ENCODE results near the gene OR1A1.
"Not testable (repeated sequence)": the region's sequence is repeated elsewhere in the genome, so short reads cannot be mapped to it uniquely, and the experiment has no call there.

OR1A1 gene, protein sequence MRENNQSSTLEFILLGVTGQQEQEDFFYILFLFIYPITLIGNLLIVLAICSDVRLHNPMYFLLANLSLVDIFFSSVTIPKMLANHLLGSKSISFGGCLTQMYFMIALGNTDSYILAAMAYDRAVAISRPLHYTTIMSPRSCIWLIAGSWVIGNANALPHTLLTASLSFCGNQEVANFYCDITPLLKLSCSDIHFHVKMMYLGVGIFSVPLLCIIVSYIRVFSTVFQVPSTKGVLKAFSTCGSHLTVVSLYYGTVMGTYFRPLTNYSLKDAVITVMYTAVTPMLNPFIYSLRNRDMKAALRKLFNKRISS

DNA sequence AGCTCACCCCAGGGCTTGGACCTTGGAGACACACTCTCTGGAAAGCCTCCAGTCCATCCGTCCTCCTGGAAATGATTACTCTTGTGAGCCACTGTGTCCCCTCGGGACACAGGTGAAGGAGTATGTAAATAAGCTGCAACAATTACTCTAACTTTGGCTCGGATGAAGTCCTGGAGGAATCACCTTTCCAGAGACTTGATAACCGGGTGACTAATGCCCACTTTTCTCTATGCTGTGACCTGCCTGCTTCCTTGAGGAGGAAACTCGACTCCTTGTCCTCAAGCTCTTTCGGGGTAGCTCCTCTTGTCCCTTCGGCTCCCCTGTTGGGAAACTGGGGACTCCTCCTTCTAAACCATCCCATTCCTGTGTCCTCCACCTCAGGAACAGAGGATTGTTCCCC, at the start of gene OR1A1:
TSS of gene OR1A1 (plus strand) at position 301 of the 400 bp plus-strand sequence. CDS start 7,954 bp downstream, outside the sequence.
- no peak for DNase-seq

DNA sequence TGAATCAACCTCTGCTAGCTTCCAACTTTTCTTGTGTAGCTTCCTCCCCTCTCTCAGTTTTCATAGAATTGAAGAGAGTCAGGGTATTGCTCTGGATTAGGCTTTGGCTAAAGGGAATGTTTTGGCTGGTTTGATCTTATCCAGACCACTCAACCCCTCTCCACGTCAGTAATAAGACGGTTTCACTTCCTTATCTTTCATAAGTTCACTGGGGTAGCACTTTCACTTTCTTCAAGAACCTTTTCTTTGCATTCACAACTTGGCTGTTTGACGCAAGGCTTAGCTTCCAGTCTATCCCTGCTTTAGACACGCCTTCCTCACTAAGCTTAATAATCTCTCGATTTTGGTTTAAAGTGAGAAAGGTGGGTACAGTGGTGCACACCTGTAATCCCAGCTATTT, 39.9 kb upstream of the OR1A1 start:
- no peak for DNase-seq

DNA sequence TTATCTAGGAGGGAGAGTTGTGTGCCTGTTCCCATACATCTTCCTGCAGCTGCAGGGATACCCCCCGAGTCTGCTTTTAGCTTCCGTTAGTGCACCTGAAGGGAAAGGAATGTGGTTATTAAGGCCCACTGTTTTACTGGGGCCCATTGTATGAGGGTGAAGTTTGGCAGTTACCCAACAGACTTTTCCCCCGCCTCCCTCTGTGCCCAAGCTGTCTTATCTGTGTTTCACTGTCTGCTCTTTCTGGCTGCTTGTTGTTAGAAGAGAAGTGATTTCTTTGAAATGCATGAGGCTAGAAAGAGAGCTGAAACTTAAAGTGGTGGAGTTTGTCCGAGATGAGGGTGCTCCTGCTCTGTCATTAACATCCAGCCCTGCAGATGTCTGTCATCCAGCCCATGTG, 17.5 kb upstream of the OR1A1 start:
- DNase-seq, result no peak

DNA sequence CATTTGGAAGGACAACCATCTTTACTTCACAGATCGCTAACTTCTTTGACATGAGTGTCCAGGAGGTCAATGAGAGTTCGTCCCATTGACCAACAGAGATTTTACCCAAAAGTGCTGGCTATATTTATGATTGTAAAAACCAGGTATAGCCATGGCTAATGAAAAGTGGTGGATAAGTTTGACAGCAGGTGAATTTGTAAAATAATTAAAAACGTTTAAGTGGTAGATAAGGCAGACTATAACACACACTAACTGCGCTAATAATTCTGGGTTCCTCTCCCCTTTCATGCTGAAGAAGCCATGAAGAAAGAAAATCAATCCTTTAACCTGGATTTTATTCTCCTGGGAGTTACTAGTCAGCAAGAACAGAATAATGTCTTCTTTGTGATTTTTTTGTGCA, 10.2 kb upstream of the OR1A1 start, which contains the start of gene OR1A2:
TSS of gene OR1A2 (plus strand) at position 301 of the 400 bp plus-strand sequence. CDS start at position 301, 0 bp downstream.
- DNase-seq, result no peak

DNA sequence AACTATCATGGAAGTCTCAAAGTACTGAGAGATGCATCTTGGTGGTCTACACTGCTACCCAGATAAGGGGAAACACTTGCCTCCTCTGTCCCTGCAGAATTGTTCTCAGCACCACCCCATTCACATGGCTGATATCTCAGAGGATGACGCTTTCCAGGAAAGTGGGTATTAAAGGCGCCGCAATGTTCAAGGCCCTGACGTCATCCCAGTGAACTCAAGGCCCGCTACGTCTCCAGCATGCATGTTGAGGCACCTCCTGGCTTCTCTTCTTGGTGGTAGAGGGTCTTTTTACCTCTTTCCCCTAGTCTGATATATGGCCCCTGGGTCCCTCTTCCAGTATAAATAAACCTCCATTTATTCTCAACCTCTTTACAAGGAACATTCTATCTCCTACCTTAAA, 1.0 kb downstream of the OR1A1 start:
- DNase-seq, result no peak

DNA sequence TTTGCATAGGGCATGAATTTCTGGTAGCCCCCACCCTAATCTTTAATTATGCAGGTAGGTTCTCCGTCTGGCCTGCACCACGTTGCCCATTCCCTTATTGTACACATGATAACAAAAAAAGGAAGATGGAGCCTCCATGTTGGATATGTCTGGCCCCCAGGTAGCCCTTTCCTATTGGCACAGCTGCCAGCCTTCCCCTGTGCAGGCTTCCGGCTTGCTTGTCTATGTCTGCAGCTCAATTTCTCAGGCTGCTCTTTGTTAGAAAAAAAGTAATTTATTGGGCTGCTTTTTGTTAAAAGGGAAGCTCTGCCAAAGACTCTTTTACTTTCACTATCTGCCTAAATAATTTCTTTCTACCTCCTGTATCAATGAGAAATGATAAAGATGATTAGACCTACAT, 5.5 kb downstream of the OR1A1 start:
- no peak for DNase-seq

DNA sequence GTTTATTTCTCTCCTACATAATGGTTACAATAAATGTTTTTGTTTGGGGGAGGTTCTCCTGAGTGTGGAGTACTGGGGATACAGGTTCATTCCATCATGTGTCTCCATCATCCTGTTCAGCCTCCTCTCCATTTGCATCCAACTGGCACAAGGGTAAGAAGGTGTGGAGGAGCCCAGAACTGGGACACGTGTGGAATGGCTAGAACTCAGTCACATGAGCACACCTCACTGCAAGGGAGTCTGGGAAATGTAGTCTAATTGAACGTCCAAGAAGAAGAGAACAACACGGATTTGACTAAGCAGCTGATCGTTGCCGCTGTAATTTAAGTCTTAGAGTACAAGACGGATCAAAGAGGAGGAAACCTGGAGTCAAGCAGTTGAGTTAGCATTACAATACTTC, 6.1 kb downstream of the OR1A1 start:
- no peak for DNase-seq

DNA sequence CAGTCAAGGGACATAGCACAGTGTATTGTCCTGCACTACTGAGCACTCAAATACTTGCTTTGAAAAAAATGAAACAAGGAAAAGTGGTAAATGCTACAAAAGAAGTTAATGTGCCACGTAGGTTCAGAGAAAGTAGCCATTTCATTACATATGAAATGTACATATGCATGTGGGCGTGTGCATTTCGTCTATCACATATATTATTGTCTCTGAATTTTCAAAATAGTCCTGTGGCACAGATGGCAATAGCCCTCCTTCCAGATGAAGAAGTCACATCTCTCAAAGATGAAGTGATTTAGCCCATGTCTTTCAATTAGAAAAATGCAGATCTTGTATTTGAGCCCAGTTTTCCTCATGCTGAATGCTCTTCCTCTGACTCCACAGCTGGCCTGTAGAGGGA, 12.5 kb downstream of the OR1A1 start:
- not testable (repeated sequence) for DNase-seq

DNA sequence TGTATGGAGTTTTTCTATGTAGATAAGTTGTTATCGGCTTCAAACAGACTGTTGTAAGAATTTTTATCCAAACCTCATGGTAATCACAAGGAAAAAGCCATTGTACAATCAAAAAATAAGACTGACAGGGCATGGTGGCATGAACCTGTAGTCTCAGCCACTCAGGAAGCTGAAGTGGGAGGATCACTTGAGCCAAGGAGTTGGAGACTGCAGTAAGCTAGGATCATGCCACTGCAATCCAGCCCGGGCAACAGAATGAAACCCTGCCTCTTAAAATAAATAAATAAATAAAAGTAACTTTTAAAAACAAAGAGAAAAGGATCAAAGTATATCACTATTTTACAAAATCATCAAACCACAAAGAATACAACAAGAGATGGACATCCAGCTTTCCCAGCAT, 14.4 kb downstream of the OR1A1 start:
- DNase-seq, result no peak

DNA sequence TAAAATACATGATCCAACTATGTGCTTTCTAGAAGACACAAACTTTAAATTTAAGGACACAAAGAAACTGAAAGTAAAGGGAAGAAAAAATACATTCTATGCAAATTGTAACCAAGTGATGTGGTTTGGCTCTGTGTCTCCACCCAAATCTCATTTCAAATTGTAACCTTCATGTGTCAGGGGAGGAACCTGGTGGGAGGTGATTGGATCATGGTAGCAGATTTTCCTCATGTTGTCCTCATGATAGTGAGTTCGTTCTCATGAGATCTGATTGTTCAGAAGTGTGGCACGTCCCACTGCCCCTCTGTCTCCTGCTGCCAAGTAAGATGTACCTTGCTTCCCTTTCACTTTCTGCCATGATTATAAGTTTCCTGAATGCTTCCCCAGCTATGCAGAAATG, 15.0 kb downstream of the OR1A1 start:
- no peak for DNase-seq

DNA sequence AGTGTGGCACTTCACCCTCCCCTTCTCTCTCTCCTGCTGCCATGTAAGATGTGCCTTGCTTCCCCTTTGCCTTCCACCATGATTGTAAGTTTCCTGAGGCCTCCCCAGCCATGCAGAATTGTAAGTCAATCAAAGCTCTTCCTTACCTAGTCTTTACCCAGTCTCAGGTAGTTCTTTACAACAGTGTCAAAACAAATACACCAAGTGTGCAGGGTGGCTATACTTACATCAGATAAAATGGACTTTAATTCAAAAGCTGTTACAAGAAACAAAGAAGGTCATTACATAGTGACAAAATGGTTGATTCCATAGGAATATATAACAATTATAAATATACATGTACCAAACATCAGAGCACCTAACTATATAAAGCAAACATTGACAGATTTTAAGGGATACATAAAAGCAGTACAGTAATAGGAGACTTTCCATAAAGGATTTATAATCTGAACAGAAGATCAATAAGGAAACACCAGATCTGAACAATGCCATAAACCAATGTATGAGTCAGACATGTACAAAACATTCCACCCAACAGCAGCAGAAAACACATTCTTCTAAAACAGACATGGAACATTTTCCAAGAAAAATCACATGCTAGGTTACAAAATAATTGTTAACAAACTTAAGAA, 17.4 kb downstream of the OR1A1 start:
- not testable (repeated sequence) for DNase-seq

DNA sequence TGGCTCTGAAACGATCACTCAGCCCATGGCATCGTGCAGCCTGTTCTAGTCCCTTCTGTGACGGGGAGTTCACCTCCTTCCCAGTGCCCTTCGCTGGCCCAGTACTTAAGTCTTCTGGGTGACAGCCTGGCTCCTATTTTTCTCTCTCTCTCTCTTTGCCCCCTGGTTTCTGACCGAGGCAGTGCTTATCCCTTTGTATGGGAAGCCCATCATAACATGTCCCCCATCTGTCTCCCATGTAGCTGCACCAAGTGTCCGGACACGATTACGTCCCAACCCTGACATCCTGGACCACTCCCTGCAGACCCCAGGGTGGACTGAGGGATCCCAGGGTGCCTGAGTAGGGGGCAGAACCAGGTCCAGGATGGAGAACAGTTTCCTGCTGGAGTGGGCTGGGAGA, 24.8 kb downstream of the OR1A1 start:
- DNase-seq, result not testable (repeated sequence)

DNA sequence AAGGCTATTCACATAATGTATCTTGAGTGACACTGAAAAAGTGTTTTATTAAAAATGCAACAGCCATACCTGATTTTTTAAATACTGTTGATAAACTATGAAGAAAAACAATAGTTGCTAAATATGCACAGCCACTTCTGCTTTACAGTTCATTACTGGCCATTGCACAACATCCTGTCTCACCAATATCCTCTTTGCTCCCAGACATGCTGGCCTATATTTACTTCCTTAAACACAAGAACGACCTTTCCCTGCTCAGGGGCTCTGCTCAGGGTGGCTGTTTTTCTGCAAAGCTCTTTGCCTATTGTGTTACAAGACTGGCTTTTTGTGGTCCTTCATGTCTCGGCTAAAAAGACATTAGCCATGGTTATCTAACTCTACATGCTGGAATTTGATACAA, 31.2 kb downstream of the OR1A1 start:
- not testable (repeated sequence) for DNase-seq

DNA sequence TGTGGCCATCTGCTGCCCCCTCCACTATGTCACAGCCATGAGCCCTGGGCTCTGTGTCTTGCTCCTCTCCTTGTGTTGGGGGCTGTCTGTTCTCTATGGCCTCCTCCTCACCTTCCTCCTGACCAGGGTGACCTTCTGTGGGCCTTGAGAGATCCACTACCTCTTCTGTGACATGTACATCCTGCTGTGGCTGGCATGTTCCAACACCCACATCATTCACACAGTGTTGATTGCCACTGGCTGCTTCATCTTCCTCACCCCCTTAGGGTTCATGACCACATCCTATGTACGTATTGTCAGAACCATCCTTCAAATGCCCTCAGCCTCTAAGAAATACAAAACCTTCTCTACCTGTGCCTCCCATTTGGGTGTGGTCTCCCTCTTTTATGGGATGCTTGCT, 33.6 kb downstream of the OR1A1 start:
- not testable (repeated sequence) for DNase-seq

DNA sequence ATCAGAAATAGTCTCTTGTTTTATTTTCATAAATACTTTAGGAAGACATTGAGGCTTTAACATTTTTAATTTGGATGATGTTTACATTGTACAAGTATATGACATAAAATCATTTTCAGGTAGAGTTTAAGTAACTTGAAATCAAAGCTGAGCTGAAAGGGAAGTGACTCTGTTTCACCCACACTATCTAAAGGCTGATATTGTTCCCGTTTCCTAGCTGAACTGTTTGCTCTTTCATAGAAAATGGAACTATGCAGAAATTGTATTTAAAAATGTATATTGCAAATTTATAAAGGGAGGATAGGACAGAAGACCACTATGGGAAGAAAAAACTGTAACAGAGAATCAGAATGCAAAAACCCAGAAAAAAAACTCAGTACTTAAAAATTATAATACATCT, 37.4 kb downstream of the OR1A1 start:
- DNase-seq, result not testable (repeated sequence)

DNA sequence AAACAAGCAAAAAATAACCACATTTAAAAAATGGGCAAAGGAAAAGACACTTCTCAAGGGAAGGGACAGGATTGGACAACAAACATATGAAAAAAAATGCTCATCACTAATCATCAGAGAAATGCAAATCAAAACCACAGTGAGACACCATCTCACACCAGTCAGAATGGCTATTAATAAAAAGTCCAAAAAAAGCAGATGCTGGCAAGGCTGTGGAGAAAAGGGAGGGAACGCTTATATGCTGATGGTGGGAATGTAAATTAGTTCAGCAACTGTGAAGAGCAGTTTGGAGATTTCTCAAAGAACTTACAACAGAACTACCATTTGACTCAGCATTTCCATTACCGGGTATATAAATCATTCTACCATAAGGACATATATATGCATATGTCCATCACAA, 41.5 kb downstream of the OR1A1 start:
- DNase-seq, result not testable (repeated sequence)

DNA sequence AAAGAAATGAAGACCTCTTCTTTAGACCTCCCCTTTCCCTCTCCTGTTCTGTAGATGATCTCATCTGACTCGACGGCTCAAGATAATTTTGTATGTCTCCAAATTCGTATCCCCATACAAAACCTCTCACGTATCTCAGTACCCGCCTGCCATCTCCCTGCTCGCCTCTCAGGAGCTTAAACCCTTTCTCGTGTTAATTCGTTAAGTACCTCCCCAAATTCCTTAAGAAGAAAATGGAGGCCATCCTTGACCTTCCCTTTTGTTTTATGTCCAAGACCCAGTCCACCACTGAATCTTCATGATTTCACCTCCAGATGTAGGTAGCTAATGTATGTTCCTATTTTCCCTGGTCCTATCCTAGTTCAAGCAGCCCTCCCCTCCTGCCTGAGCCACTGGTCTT, 49.1 kb downstream of the OR1A1 start:
- no peak for DNase-seq

DNA sequence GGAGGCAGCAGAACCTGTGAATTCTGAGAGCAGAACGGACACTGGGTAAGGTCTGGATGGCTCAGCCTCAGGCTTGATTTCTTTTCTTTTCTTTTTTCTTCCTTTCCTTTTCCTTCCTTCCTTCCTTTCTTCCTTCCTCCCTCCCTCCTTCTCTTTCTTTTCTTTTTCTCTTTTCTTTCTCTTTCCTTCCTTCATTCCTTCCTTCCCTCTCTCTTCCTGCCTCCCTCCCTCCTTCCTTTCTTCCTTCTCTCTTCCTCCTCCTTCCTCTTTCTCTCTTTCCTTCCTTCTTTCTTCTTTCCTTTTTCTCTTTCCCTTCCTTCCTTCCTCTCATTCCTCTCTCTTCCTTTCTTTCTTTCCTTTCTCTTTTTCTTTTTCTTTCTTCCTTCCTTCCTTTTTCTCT, 52.7 kb downstream of the OR1A1 start:
- no peak for DNase-seq

DNA sequence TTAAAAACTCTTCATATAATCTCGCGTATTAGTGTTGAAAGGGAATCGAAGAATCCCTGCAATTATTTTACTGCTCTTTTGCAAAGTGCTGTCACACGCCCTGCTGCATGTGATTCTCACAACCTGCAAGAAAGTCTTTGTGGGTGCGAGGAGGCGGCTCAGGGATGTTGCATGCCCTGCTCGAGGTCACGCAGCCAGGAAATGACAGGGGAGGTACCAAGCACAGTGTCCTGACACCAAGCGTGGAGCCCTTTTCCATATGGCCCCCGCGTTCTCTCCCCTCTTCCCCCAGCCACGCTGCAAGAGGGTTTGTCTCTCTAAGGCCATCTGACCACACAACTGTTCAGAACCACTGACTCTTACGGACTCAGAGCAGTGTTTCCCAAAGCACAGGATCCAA, 53.1 kb downstream of the OR1A1 start:
- DNase-seq, result no peak
